ENCODE results near the gene UAP1L1. TPM values are rescaled to one million over a fixed set of nuclear protein-coding genes. Genes with fewer than 3 reads are reported as not detected.

UAP1L1 gene
- total and polyA plus RNA-seq, 9 of the 15 experiments (the other 6 are each of a cell fraction or from before 2014, with no cell fraction given) = 0.20 to 8.6 (median 3.7) TPM

GRCh38 chr9:137086531-137087408 lies 9.5 kb downstream of the UAP1L1 start, which contains the start of gene MAN1B1 (continued):
- TF ChIP-seq, protein P1, sequence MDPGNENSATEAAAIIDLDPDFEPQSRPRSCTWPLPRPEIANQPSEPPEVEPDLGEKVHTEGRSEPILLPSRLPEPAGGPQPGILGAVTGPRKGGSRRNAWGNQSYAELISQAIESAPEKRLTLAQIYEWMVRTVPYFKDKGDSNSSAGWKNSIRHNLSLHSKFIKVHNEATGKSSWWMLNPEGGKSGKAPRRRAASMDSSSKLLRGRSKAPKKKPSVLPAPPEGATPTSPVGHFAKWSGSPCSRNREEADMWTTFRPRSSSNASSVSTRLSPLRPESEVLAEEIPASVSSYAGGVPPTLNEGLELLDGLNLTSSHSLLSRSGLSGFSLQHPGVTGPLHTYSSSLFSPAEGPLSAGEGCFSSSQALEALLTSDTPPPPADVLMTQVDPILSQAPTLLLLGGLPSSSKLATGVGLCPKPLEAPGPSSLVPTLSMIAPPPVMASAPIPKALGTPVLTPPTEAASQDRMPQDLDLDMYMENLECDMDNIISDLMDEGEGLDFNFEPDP (CRISPR knock-in tag; IDR thresholded peaks at IDR 0.05) = no peak
- TF ChIP-seq YY1 (IDR thresholded peaks at IDR 0.05; ENCODE audit: borderline replicate concordance in 1 of 3, control insufficient read depth in 1 of 3, extremely low read depth in 1 of 3, insufficient read depth in 3 of 3, insufficient read length in 1 of 3, insufficient replicate concordance in 2 of 3, low read depth in 1 of 3, low read length in 2 of 3) (peak; percentile 71 to 94 (median 89)), RB1 (IDR thresholded peaks at IDR 0.05; ENCODE audit: low read depth) (peak; percentile 38; the same call in 1 of the 2 replicates), ZNF316 (IDR thresholded peaks at IDR 0.05) (no peak), E4F1 (CRISPR knock-in tag; IDR thresholded peaks at IDR 0.05; ENCODE audit: borderline replicate concordance) (no peak), CXXC5 (CRISPR knock-in tag; IDR thresholded peaks at IDR 0.05) (peak; percentile 96), JUNB (CRISPR knock-in tag; conservative IDR thresholded peaks at IDR 0.05) (no peak), ZBTB7A (IDR thresholded peaks at IDR 0.05; ENCODE audit: borderline replicate concordance, control insufficient read depth, low read depth, low read length) (peak; percentile 76; the same call in 1 of the 2 replicates), NFRKB (IDR thresholded peaks at IDR 0.05; ENCODE audit: low read depth) (0 out of 2 replicates have a peak, but pooled peaks have one; percentile 11), FOSL1 (tag; conservative IDR thresholded peaks at IDR 0.05) (0 out of 2 replicates have a peak, but pooled peaks have one; percentile 3), MITF (IDR thresholded peaks at IDR 0.05) (0 out of 2 replicates have a peak, but pooled peaks have one; percentile 41), GTF2A2 (tag; IDR thresholded peaks at IDR 0.05) (no peak)
- TF ChIP-seq, protein P2, sequence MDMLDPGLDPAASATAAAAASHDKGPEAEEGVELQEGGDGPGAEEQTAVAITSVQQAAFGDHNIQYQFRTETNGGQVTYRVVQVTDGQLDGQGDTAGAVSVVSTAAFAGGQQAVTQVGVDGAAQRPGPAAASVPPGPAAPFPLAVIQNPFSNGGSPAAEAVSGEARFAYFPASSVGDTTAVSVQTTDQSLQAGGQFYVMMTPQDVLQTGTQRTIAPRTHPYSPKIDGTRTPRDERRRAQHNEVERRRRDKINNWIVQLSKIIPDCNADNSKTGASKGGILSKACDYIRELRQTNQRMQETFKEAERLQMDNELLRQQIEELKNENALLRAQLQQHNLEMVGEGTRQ (CRISPR knock-in tag; IDR thresholded peaks at IDR 0.05) = peak; percentile 88
- TF ChIP-seq, protein P3, sequence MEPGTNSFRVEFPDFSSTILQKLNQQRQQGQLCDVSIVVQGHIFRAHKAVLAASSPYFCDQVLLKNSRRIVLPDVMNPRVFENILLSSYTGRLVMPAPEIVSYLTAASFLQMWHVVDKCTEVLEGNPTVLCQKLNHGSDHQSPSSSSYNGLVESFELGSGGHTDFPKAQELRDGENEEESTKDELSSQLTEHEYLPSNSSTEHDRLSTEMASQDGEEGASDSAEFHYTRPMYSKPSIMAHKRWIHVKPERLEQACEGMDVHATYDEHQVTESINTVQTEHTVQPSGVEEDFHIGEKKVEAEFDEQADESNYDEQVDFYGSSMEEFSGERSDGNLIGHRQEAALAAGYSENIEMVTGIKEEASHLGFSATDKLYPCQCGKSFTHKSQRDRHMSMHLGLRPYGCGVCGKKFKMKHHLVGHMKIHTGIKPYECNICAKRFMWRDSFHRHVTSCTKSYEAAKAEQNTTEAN (CRISPR knock-in tag; IDR thresholded peaks at IDR 0.05) = no peak
- TF ChIP-seq, protein P4, sequence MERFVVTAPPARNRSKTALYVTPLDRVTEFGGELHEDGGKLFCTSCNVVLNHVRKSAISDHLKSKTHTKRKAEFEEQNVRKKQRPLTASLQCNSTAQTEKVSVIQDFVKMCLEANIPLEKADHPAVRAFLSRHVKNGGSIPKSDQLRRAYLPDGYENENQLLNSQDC (CRISPR knock-in tag; IDR thresholded peaks at IDR 0.05) = no peak

Measured in K562 (cell line).